ENCODE results near the gene NAA38. TPM values are rescaled to one million over a fixed set of nuclear protein-coding genes. Genes with fewer than 3 reads are reported as not detected.

The NAA38 gene
- total and polyA plus RNA-seq, 2 experiments from 2014 or later = 17.1 to 74.8 TPM

- Histone ChIP-seq H2AFZ (no peak overlapping the region), H3K4me3 (no peak overlapping the region), H3K36me3 (ENCODE audit: insufficient read depth) (no peaks in the 10 kb centered on the region), H3K9me2 (ENCODE audit: insufficient read depth) (no peaks in the 10 kb centered on the region), H3K27me3 (ENCODE audit: insufficient read depth) (peaks cover 64% of the 10 kb centered on the region), H3K27ac (ENCODE audit: low read depth) (no peak overlapping the region), H3K79me2 (replicated peaks; ENCODE audit: insufficient read depth) (no peaks in the 10 kb centered on the region), H3F3A (replicated peaks; ENCODE audit: low read depth) (0 out of 2 replicates have a peak, but pooled peaks cover 9% of the 10 kb centered on the region), H4K20me1 (replicated peaks; ENCODE audit: insufficient read depth) (no peaks in the 10 kb centered on the region), H3K4me1 (ENCODE audit: insufficient read depth) (peaks cover 9% of the 10 kb centered on the region), H3K4me2 (no peak overlapping the region)
- DNase-seq (ENCODE audit: low spot score) (no peak), ATAC-seq (no peak)
- H3K27ac Mint-ChIP-seq = no peak overlapping the region
- no peaks in the 10 kb centered on the region; the same call in 2 of the 3 replicates for H3K9me3 Mint-ChIP-seq
- no peaks in the 10 kb centered on the region for H3K36me3 Mint-ChIP-seq (ENCODE audit: low read depth)
- TF ChIP-seq STAT1 (IDR thresholded peaks at IDR 0.05; ENCODE audit: unreplicated experiment) (no peak), JUNB (IDR thresholded peaks at IDR 0.05; ENCODE audit: unreplicated experiment) (no peak)
- no peak overlapping the region for H3K4me3 Mint-ChIP-seq
- peaks cover 11% of the 10 kb centered on the region for H3K4me1 Mint-ChIP-seq
- H3K27me3 Mint-ChIP-seq (ENCODE audit: insufficient read depth, low read depth, poor library complexity) = peaks cover 46% of the 10 kb centered on the region
Observed at GRCh38 chr17:7832431-7832830, 24.9 kb downstream of the NAA38 start.

- no peaks in the 10 kb centered on the region for H3K79me2 ChIP-seq (replicated peaks; ENCODE audit: insufficient read depth)
- TF ChIP-seq CTCF (conservative IDR thresholded peaks at IDR 0.05; ENCODE audit: low read depth in 2 of 2) (no peak), CREB1 (CRISPR knock-in tag; IDR thresholded peaks at IDR 0.05; ENCODE audit: low read depth) (no peak), EZH2 (IDR thresholded peaks at IDR 0.05; ENCODE audit: low read depth, unreplicated experiment) (no peak), POLR2AphosphoS5 (IDR thresholded peaks at IDR 0.05; ENCODE audit: low read depth) (no peak), JUNB (IDR thresholded peaks at IDR 0.05; ENCODE audit: unreplicated experiment) (no peak), NANOG (IDR thresholded peaks at IDR 0.05; ENCODE audit: borderline replicate concordance) (no peak), ZNF462 (CRISPR knock-in tag; IDR thresholded peaks at IDR 0.05) (no peak), EZH2phosphoT487 (IDR thresholded peaks at IDR 0.05; ENCODE audit: unreplicated experiment) (no peak), ETS1 (IDR thresholded peaks at IDR 0.05) (no peak), ZNF114 (CRISPR knock-in tag; IDR thresholded peaks at IDR 0.05) (no peak)
Observed at GRCh38 chr17:7831233-7831632, 26.1 kb downstream of the NAA38 start.

More at GRCh38 chr17:7831233-7831632, 26.1 kb downstream of the NAA38 start:
- Mint-ChIP-seq H3K36me3 (ENCODE audit: low read depth) (no peaks in the 10 kb centered on the region), H3K4me3 (no peak overlapping the region), H3K4me1 (peaks cover 10% of the 10 kb centered on the region), H3K9me3 (no peaks in the 10 kb centered on the region; the same call in 2 of the 3 replicates), H3K27ac (no peak overlapping the region), H3K27me3 (ENCODE audit: insufficient read depth, low read depth, poor library complexity) (peaks cover 47% of the 10 kb centered on the region)
- Histone ChIP-seq H3K27ac (ENCODE audit: low read depth) (no peak overlapping the region), H3K9me2 (ENCODE audit: insufficient read depth) (no peaks in the 10 kb centered on the region), H3K36me3 (ENCODE audit: insufficient read depth) (no peaks in the 10 kb centered on the region), H3K27me3 (ENCODE audit: insufficient read depth) (peaks cover 58% of the 10 kb centered on the region), H4K20me1 (replicated peaks; ENCODE audit: insufficient read depth) (no peaks in the 10 kb centered on the region), H3K4me3 (no peak overlapping the region), H3K4me2 (no peak overlapping the region), H3K4me1 (ENCODE audit: insufficient read depth) (peaks cover 4% of the 10 kb centered on the region; the same call in 1 of the 2 replicates), H2AFZ (no peak overlapping the region), H3F3A (replicated peaks; ENCODE audit: low read depth) (0 out of 2 replicates have a peak, but pooled peaks cover 8% of the 10 kb centered on the region)
- DNase-seq (ENCODE audit: low spot score) (no peak), ATAC-seq (no peak)
